Activated T-helper 9 cell treated with anti-CD3 and anti-CD28 coated beads, Interleukin-2, amount 50 U/mL, for 16 hours (primary cell): ENCODE results near the gene TWSG1.
"Not testable (repeated sequence)": the region's sequence is repeated elsewhere in the genome, so short reads cannot be mapped to it uniquely, and the experiment has no call there.

ENCODE experiments used
- DNase-seq: peaks from one replicate; pipeline ENCODE4 v3.0.0-alpha.2; 2020; ENCODE audit warnings: low read depth

Gene TWSG1

GRCh38 chr18:9392726-9393125 is 58.2 kb downstream of the TWSG1 start:
- DNase-seq, result no peak

DNA sequence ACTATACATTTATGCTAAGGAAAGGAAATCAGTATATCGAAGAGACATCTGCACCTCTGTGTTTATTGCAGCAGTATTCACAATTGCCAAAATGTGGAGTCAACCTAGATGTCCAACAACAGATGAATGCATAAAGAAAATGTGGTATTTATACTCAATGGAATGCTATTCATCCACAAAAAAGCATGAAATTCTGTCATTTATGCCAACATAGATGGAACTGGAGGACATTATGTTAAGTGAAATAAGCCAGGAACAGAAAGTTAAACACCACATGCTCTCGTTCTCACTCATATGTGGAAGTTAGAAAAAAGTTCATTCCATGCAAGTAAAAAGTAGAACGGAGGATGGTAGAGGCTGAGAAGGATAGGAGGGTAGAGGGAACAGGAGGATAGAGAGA is 59.5 kb downstream of the TWSG1 start:
- DNase-seq, result no peak

DNA sequence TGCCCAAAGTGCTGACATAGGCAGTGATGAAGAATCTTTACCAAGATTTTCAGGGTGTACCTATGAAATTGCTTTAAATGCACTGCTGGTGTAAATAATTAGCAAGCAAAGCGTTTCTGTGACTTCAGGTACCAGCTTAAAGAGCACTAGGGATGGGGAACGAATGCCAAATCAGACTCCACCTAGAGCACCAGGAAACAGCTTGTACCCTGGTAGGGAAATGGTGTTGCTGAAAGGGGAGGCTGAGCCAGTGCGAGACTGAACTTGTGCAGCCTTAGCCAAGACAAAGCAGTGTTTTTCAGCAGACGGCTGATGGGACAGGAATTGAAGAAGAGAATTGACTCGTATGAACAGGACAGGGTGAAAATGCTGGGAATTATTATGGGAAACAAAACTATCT is 65.6 kb downstream of the TWSG1 start:
- DNase-seq, result no peak

- no peak for DNase-seq
These were observed 66.6 kb downstream of the TWSG1 start for GRCh38 chr18:9401176-9401575.

DNA sequence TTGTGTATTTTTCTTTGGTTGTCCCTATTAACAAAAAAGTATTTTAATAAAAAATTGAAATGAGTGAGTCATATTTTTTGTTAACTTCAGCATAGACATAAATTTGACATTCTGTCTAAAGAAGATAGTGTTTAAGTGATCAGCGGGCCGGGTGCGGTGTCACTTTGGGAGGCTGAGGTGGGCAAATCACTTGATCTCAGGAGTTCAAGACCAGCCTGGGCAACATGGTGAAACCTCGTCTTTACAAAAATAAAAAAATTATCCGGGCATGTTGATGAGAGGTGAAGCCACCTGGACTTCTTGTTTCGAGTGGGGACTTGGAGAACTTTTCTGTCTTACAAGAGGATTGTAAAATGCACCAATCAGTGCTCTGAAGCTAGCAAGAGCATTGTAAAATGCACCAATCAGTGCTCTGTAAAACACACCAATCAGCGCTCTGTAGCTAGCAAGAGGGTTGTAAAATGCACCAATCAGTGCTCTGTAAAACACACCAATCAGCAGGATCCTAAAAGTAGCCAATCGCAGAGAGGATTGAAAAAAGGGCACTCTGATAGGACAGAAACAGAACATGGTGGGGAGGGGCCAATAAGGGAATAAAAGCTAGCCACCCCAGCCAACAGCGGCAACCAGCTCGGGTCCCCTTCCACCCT is 67.9 kb downstream of the TWSG1 start:
- DNase-seq, result not testable (repeated sequence)

DNA sequence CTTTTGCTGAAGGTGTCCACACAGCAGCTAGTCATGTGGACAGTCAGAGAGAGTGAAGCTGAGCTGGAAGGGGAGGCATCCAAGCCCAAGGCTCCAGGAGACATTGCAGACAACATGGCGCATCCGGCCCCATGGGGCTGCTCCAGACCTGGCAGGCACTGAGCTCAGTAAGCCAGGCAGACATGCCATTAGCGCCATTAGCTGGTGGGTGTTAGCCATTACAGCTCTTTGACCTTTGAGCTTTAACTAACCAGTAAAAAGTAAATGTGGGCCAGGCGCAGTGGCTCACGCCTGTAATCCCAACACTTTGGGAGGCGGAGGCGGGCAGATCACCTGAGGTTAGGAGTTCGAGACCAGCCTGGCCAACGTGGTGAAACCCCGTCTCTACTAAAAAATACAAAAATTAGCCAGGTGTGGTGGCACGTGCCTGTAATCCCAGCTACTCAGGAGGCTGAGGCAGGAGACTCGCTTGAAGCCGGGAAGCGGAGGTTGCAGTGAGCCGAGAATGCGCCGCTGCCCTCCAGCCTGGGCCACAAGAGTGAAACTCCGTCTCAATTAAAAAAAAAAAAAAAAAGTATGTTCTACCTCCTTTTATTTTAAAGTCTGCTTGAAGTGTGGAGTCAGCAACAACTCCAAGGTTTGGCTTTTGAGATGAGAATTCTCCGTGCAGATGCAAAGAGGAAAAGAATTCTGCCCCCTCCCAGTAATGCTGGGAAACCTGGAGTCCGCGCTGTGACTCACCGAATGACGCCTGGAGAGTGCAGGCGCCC is 69.4 kb downstream of the TWSG1 start:
- no peak for DNase-seq

DNA sequence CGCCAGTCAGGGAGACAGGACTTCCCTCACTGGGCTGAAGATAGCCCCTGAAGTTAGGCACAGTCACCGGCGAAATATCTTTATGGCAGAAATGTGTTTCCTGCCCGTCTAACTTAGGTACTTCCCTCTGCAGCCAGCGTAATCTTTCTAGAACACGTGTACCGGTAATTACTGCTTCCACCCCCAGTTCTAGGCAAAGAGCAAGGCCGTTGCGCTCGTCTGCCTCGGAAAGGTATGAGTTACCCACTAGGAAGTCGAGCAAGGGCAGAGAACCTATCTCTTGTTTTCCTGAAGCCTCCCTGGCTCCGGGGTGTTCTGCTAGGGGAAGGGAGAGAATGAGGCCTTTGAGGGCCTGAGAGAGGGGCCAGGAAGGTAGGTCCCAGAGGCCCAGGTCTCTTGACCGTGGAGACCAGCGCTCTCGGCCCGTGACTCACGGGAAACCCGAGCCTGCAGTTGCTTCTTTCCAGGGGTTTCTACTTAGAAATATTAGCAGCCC is 70.0 kb downstream of the TWSG1 start:
- DNase-seq, result no peak

DNA sequence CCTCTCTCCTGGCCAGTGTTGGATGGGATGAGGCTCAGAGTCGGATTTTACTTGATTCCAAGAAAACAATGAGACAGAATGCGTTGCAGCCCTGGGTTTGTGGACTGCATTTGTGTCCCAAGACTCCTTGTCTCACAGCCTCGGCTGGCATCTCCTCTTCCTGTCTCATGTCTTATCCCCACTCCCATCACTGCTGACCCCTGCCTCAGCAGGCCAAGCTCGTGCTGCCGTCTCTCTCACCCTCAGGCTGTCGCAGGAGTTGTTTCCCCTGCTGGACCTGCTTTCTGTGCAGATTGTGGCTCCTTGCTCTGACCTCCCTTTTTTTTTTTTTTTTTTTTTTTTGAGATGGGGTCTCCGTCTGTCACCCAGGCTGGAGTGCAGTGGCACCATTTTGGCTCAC is 70.6 kb downstream of the TWSG1 start:
- DNase-seq, result no peak

DNA sequence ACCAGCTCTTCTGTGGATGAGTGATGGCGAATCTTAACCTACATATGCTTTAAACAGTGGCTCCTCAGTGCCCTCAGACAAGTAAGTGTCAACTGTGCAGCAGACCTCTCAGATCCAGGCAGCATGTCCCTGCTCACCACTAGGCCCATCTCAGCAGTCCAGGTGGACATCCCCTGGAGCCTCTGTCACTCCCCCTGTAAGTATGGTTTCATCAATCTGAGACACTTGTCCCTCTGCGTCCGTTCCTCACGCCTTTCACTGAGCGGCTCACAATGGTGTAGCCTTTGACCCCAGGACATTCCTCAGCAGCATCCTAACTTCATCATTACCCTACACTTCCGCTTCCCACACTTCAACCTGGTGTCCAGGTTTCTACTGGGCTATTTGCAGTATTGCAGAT is 71.4 kb downstream of the TWSG1 start:
- DNase-seq, result no peak

DNA sequence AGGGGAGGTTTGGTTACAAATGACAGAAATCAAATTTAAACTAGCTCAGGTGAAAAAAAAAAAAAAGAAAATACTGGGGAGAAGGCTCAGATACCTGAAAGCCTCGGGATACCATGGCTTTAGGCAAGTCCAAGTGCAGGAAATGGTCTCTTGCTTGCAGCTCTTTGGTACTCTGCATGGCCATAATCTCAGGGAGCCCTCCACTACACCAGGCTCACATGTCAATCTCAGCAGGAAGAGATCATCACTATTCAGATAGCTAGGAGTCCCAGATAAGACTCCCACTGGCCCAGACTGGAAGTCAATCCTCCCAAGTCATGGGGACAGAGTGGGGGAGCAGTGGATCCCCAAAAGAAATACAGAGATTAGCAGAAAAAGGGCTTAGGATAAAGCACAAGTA is 75.9 kb downstream of the TWSG1 start:
- no peak for DNase-seq

- DNase-seq, result no peak
These were observed 79.0 kb downstream of the TWSG1 start for GRCh38 chr18:9413576-9413975.

GRCh38 chr18:9416563-9417072 is 82.0 kb downstream of the TWSG1 start:
- DNase-seq, result no peak

DNA sequence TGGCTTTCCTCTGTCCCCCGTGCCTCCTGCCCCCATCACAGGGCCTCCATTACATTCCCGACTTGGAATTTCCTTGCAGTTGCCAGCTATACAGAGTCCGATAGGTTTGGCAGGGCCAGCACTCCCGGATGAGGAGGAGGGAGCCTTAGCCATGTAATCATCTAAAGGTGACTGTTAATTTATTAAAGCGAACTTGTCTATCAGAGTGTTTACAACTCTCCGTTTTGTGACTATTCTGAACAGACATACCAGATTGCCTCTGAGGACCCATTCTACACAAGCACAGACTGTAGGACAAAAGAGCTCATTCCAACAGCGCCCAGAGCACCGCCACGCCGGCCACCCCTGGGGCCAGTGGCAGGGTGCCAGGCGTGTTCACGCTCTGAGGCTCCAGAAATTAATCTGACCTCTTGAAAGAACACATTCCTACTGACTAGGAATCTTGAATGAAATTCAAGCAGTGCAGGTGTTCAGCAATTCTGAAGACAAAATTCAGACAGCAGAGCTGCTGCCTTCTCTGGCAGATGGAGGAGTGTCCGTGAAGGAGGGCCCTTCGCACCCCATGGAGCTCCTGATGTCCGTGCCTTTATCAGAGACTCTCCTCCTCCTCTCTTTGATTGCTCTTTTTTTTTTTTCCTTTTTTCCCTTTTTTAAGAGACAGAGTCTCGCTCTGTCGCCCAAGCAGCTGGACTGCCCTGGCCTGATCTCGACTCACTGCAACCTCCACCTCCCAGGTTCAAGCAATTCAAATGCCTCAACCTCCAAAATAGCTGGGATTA is 82.7 kb downstream of the TWSG1 start:
- no peak for DNase-seq

DNA sequence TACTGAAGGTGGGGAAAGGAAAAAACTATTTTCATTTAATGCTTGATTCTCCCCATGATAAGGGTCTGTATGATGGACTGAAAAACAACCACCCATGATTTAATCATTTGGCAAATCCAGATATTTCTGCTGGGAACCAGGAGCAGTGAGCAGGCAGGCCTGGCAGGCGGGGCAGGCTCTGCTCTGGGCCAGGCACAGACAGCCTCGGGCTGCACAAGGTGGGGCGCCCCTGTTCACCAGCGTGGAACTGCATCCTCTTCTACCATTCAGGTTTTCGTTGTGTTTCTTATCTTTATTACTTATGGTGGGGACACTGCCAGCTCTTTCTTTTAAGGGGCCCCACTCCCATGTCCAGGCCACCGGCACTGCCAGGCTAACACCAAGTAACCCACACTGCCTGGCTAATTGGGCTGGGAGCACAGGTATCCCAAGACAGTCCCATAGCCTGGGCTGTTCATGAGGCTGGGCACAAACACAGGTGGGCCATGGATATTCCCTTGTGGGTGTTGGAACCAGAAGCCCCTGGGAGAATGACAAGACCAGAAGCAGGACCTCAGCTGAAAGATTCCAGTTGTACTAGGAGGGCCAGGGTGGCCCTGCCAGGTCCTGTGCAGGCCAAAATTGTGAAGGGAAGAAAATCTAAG is 83.6 kb downstream of the TWSG1 start:
- no peak for DNase-seq

DNA sequence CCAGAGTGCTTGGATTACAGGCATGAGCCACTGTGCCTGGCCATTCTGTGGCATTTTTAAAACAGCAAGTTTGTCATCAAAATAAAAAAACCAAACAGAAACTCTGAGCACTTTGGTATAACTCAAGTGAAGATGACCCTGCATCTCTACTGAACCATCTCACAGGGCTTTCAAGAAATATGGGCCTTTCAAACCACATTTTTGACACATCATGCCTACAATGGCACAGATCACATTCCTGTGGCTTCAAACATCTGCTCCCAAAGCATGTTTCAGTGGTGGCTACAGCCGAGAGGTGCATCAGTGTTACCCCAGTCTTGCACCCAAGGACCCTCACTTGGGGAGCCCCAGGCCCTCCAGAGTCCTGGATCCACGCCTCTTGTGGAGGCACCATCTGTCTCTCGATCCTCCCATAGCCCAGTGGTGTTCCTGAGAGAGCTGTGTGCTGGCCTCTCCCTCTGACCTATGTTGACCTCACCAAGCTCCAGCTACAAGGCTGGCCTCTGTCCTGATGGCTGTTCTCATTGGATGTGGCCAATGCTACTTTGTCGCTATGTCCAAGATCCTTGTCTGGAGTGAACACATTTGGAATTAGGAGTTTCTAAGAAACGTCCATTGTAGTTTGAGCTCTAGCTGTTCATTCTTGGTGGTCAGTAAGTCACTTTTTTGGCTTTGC is 85.5 kb downstream of the TWSG1 start:
- DNase-seq, result no peak

- DNase-seq, result no peak
These were observed 86.7 kb downstream of the TWSG1 start for GRCh38 chr18:9421096-9421900.

DNA sequence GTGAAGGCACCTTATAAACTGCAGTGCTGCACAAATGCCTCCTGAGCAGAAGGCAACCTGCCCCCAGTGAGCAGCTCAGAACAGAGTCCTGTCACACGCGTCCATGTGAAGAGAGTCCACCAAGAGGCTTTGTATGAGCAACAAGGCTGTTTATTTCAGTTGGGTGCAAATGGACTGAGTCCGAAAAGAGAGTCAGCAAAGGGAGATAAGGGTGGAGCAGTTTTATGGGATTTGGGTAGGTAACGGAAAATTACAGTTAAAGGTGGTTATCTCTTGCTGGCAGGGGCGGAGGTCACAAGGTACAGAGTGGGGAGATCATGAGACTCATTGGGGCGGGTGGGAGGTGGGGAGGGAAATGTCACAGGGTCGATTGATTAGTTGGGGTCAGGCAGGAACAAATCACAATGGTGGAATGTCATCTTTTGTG is 87.3 kb downstream of the TWSG1 start:
- no peak for DNase-seq

DNA sequence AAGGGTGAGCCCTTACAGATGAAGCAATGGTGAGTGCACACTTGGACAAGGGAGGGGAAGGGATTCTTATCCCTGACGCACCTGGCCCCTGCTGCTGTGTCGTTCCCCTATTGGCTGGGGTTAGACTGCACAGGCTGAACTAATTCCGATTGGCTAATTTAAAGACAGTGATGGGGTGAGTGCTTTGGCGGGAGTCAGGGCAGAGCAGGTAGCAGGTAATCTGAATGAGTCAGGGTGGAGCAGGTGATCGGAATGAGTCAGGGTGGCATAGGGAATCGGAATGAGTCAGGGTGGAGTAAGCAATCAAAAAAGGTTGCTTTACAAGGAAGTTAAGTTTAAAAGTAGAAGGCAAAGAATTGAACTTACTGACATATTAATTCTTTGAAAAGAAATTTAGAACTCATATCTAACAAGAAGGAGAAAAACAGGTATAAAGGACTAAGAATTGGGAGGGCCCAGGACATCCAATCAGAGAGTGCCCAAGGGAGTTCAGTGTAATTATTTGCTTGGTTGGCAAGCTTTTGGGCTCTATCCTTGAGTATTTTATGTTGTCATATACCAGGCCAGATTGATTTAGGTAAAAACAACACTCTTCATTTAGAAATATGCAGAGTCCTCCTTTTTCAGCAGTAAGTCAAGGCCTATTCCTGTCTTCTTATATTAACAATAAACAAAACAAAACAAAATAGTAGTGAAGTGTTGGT is 88.4 kb downstream of the TWSG1 start:
- DNase-seq, result no peak

DNA sequence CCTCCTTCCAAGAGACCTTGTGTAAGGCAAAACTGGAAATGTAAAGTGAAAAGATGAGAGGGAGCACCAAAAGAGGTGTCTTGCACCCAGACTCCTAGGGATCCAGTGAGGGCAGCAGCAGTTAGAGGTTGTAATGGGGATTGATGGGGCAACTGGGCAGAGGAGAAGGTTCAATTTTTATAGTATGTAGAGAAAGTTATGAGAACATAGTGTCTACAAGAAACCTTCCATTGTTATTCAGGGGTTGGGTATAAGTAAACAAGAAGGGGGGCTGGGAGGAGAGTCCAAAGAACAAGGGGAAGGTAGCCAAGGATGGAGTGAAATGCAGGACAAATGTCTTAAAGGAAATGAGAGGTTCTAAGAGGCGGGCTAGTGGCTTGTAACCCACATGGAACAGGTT is 89.1 kb downstream of the TWSG1 start:
- DNase-seq, result not testable (repeated sequence)

- DNase-seq, result not testable (repeated sequence)
These were observed 89.7 kb downstream of the TWSG1 start for GRCh38 chr18:9424235-9424634.
